Lung (tissue), 12 donors: Measurements from ENCODE around the gene SLC25A30. TPM values are rescaled to one million over a fixed set of nuclear protein-coding genes. Genes with fewer than 3 reads are reported as not detected.
"Not testable (repeated sequence)": the region's sequence is repeated elsewhere in the genome, so short reads cannot be mapped to it uniquely, and the experiment has no call there.

Experiments
- ATAC-seq: fragments of 200-7000 bp; cut with Tn5 transposase; one replicate; pipeline ENCODE4 v1.9.1; 2020; ENCODE audit warnings: moderate number of reproducible peaks; ENCODE audit not compliant: insufficient read depth, low FRiP score
- DNase-seq, 3 donors: peaks; one replicate each; pipeline ENCODE4 v3.0.0-alpha.2; 2013 to 2017
- H3K27ac ChIP-seq, 2 donors: one replicate each; pipeline ENCODE4 v1.5.1; 2013; ENCODE audit warnings: mild to moderate bottlenecking in 2 of 2, moderate library complexity in 2 of 2, control low read depth in 1 of 2, inconsistent platforms in 1 of 2, low read depth in 1 of 2, low read length in 1 of 2
- H3K27me3 ChIP-seq, 3 donors: one replicate each; pipeline ENCODE4 v1.5.1; 2013; ENCODE audit warnings: low read length in 2 of 3; ENCODE audit not compliant: control insufficient read depth in 3 of 3, insufficient read depth in 3 of 3
- H3K36me3 ChIP-seq, 4 donors: one replicate each; pipeline ENCODE4 v1.5.1; 2013; ENCODE audit warnings: low read length in 4 of 4, mild to moderate bottlenecking in 1 of 4, moderate library complexity in 1 of 4; ENCODE audit not compliant: control insufficient read depth in 4 of 4, insufficient read depth in 4 of 4
- H3K4me1 ChIP-seq, 5 donors: one replicate each; pipeline ENCODE4 v1.5.1; 2013; ENCODE audit warnings: low read length in 5 of 5, mild to moderate bottlenecking in 2 of 5, moderate library complexity in 1 of 5; ENCODE audit not compliant: control insufficient read depth in 5 of 5, insufficient read depth in 5 of 5
- H3K4me3 ChIP-seq: one replicate; pipeline ENCODE4 v1.5.1; 2013; ENCODE audit warnings: mild to moderate bottlenecking, control low read depth, moderate library complexity
- H3K9ac ChIP-seq, 2 donors: one replicate each; pipeline ENCODE4 v1.5.1; 2013; ENCODE audit warnings: low read length in 2 of 2, control low read depth in 1 of 2; ENCODE audit not compliant: insufficient read depth in 1 of 2
- H3K9me3 ChIP-seq, 4 donors: one replicate each; pipeline ENCODE4 v1.5.1; 2013; ENCODE audit warnings: low read length in 3 of 4, mild to moderate bottlenecking in 1 of 4, moderate library complexity in 1 of 4; ENCODE audit not compliant: control insufficient read depth in 4 of 4, insufficient read depth in 3 of 4
- CTCF ChIP-seq: IDR thresholded peaks from 2 replicates; pipeline ENCODE4 v1.5.1; 2012; ENCODE audit warnings: mild to moderate bottlenecking; ENCODE audit errors: control extremely low read depth, extremely low read depth
- WGBS, 2 donors: extraction: QIAGEN DNeasy Blood & Tissue Kit; methylation state at CpG; one replicate each; pipeline ENCODE4 v1.1.7; 2013; 5-methylcytosine and 5-hydroxymethylcytosine counted together
- polyA plus RNA-seq, 2 donors: library from polyadenylated mRNA; stranded (reverse); fragments of 200-250 nt; gene quantifications; one replicate each; pipeline ENCODE4 v1.2.1, GENCODE V29; 2013
- total RNA-seq, 2 donors: library from RNA; depleted of rRNA in 1 of 2; stranded (reverse); fragments of >200 nt in 1 of 2; gene quantifications; one replicate each; pipeline ENCODE4 v1.2.1, GENCODE V29; 2014 to 2021
- donor health status: control.
- donor health status: control.
- donor health status: Bipolar disorder and iron deficiency.
- donor health status: healthy.
- donor health status: DM: yes; HTN: yes; CAD: no.

Gene SLC25A30
- total and polyA plus RNA-seq, 4 donors, result 7.3 to 24.3 (median 10.2) TPM

DNA sequence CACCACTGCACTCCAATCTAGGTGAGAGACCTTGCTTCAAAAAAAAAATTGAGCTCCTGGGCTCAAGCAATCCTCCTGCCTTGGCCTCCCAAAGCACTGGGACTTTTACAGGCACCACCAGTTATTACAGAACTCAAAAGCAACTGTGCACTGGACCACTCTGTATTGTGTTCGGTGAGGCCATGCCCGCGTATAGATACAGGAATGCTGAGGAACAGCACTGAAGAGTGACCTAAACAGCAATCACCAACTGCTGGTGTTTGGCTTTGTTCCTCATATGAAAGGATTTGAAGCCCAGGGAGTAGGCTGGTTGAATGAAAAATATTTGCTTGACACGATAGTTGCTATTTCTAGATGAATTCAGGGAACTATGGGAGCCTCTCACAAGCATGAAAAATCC is 29.5 kb downstream of the SLC25A30 start:
- Histone ChIP-seq H3K4me1 (peaks cover 0 to 12% (median 0%) of the 10 kb centered on the region in 5 donors), H3K9me3 (no peaks in the 10 kb centered on the region), H3K9ac (no peak overlapping the region), H3K4me3 (no peak overlapping the region), H3K27ac (no peak overlapping the region), H3K36me3 (peaks cover 6 to 10% (median 9%) of the 10 kb centered on the region in 4 donors), H3K27me3 (no peaks in the 10 kb centered on the region)
- no peak for ATAC-seq
- no peak for TF ChIP-seq CTCF
- DNase-seq, result no peak
- 94 to 97% methylated on average over 4 of the region's 4 CpGs for WGBS, 2 donors

DNA sequence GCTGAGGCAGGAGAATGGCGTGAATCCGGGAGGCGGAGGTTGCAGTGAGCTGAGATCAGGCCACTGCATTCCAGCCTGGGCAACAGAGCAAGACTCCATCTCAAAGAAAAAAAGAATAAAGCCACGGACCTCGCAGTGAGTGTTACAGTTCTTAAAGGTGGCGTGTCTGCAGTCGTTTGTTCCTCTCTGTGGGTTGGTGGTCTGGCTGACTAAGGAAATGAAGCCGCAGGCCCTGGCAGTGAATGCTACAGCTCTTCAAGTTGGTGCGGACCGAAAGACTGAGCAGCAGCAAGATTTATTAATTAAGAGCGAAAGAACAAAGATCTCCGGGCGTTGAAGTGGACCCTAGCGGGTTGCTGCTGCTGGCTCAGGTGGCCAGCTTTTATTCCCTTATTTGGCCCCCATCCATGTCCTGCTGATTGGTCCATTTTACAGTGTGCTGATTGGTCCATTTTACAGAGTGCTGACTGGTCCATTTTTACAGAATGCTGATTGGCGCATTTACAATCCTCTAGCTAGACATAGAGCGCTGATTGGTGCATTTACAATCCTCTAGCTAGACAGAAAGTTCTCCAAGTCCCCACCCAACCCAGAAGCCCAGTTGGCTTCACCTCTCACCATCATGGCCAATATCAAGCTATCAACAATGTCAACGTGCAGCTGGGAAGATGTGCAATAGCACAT is 31.1 kb downstream of the SLC25A30 start:
- not testable (repeated sequence) for H3K4me3 ChIP-seq, DNase-seq, H3K27me3 ChIP-seq, H3K9me3 ChIP-seq, H3K9ac ChIP-seq, ATAC-seq, H3K36me3 ChIP-seq, H3K4me1 ChIP-seq, H3K27ac ChIP-seq
- WGBS, 2 donors, result 58 to 76% methylated on average over 17 of the region's 17 CpGs

GRCh38 chr13:45385907-45386553 is 32.1 kb downstream of the SLC25A30 start:
- no peaks in the 10 kb centered on the region for H3K4me1 ChIP-seq
- H3K36me3 ChIP-seq, result peaks cover 2 to 6% (median 5%) of the 10 kb centered on the region in 4 donors
- H3K9ac ChIP-seq, result no peak overlapping the region
- H3K4me3 ChIP-seq, result no peak overlapping the region
- H3K27ac ChIP-seq, result no peak overlapping the region
- TF ChIP-seq CTCF, result no peak
- DNase-seq (no peak), ATAC-seq (no peak)
- no peaks in the 10 kb centered on the region for H3K9me3 ChIP-seq
- WGBS, 2 donors, result 80 to 86% methylated on average over 5 of the region's 5 CpGs
- no peaks in the 10 kb centered on the region for H3K27me3 ChIP-seq

GRCh38 chr13:45385320-45385719 is 32.9 kb downstream of the SLC25A30 start:
- Histone ChIP-seq H3K27me3 (no peaks in the 10 kb centered on the region), H3K4me1 (no peaks in the 10 kb centered on the region), H3K9ac (no peak overlapping the region), H3K36me3 (peaks cover 0 to 6% (median 5%) of the 10 kb centered on the region in 4 donors), H3K27ac (no peak overlapping the region), H3K9me3 (no peaks in the 10 kb centered on the region), H3K4me3 (no peak overlapping the region)
- ATAC-seq (no peak), DNase-seq (no peak)
- no peak for TF ChIP-seq CTCF
- WGBS, 2 donors, result 97 to 98% methylated on average over 5 of the region's 5 CpGs
